SU-DHL-6 (cell line): Measurements from ENCODE around the gene KCND2.

Experiments
- H2AFZ ChIP-seq: fragments of 200-600 bp; sonication (generic); 2 replicates; pipeline ENCODE4 v1.6.1; 2014; ENCODE audit warnings: low read depth, mild to moderate bottlenecking, moderate library complexity, mixed read lengths, antibody characterized with exemption, low read length; ENCODE audit not compliant: severe bottlenecking
- H3F3A ChIP-seq: fragments of 200-600 bp; shearing (Covaris generic); 2 replicates; pipeline ENCODE4 v1.6.0; 2016; ENCODE audit warnings: antibody characterized with exemption, mild to moderate bottlenecking; ENCODE audit not compliant: insufficient read depth
- H3K27ac ChIP-seq: fragments of 200-600 bp; sonication (generic); 2 replicates; pipeline ENCODE4 v1.5.1; 2016; ENCODE audit warnings: low read depth, mild to moderate bottlenecking, low read length, moderate library complexity, mixed read lengths
- H3K27me3 ChIP-seq: fragments of 200-600 bp; sonication (generic), shearing (Covaris generic); 2 replicates; pipeline ENCODE4 v1.6.0; 2014; ENCODE audit warnings: mild to moderate bottlenecking, low read length
- H3K36me3 ChIP-seq: fragments of 200-600 bp; sonication (generic); 2 replicates; pipeline ENCODE4 v1.6.1; 2014; ENCODE audit warnings: mild to moderate bottlenecking, low read length, mixed read lengths
- H3K4me2 ChIP-seq: fragments of 300-600, 200-600 bp; shearing (Covaris generic), sonication (generic); 2 replicates; pipeline ENCODE4 v1.6.0; 2014; ENCODE audit warnings: low read length, low read depth, mild to moderate bottlenecking; ENCODE audit not compliant: poor library complexity, severe bottlenecking
- H3K4me3 ChIP-seq: fragments of 200-600 bp; sonication (generic); 2 replicates; pipeline ENCODE4 v1.5.1; 2014; ENCODE audit warnings: antibody characterized with exemption, low read length, mild to moderate bottlenecking, mixed read lengths; ENCODE audit not compliant: insufficient read depth, poor library complexity, severe bottlenecking
- H3K79me2 ChIP-seq: fragments of 200-600 bp; sonication (generic); 2 replicates; pipeline ENCODE4 v1.6.1; 2014; ENCODE audit warnings: mild to moderate bottlenecking, low read length, moderate library complexity; ENCODE audit not compliant: insufficient read depth
- H3K9ac ChIP-seq: fragments of 200-600 bp; sonication (generic); 2 replicates; pipeline ENCODE4 v1.7.0; 2014; ENCODE audit warnings: mild to moderate bottlenecking, low read length
- H3K9me2 ChIP-seq: fragments of 200-600 bp; sonication (generic); replicated peaks from 2 replicates; pipeline ENCODE4 v1.6.1; 2014; ENCODE audit warnings: low read length; ENCODE audit not compliant: insufficient read depth
- H3K9me3 ChIP-seq: fragments of 200-600 bp; sonication (generic); 2 replicates; pipeline ENCODE4 v1.6.1; 2014; ENCODE audit warnings: low read length, mixed read lengths; ENCODE audit not compliant: insufficient read depth
- H4K20me1 ChIP-seq: fragments of 200-600 bp; sonication (generic); 2 replicates; pipeline ENCODE4 v1.6.1; 2014; ENCODE audit warnings: low read depth, mild to moderate bottlenecking, antibody characterized with exemption, low read length, moderate library complexity, mixed read lengths
- CTCF ChIP-seq: fragments of 200-600 bp; sonication (generic); IDR thresholded peaks from one replicate; pipeline ENCODE4 v1.5.1; 2017; ENCODE audit warnings: antibody characterized with exemption, mild to moderate bottlenecking, low read length, moderate library complexity; ENCODE audit not compliant: insufficient read depth, poor library complexity, severe bottlenecking
- EZH2phosphoT487 ChIP-seq: fragments of 200-600 bp; sonication (generic), shearing (Covaris generic); conservative IDR thresholded peaks from 2 replicates; pipeline ENCODE4 v1.6.1; 2018; ENCODE audit warnings: mild to moderate bottlenecking, antibody characterized with exemption, low read length, moderate library complexity, mixed read lengths

The KCND2 gene

GRCh38 chr7:120639884-120640283, 366.9 kb downstream of the KCND2 start:
- Histone ChIP-seq H3K4me2 (no peak overlapping the region), H3K27me3 (no peaks in the 10 kb centered on the region), H3K9me3 (no peaks in the 10 kb centered on the region), H4K20me1 (no peaks in the 10 kb centered on the region), H3K36me3 (no peaks in the 10 kb centered on the region), H3K4me3 (no peak overlapping the region), H3F3A (no peaks in the 10 kb centered on the region), H3K27ac (no peak overlapping the region), H2AFZ (no peak overlapping the region), H3K9ac (no peak overlapping the region), H3K9me2 (no peaks in the 10 kb centered on the region), H3K79me2 (no peaks in the 10 kb centered on the region)
- no peak for TF ChIP-seq EZH2phosphoT487
- TF ChIP-seq CTCF, result no peak

- Histone ChIP-seq H3K9ac (no peak overlapping the region), H3K4me3 (no peak overlapping the region), H3K4me2 (no peak overlapping the region), H3F3A (no peaks in the 10 kb centered on the region), H3K79me2 (no peaks in the 10 kb centered on the region), H3K9me3 (no peaks in the 10 kb centered on the region), H2AFZ (no peak overlapping the region), H3K27me3 (no peaks in the 10 kb centered on the region), H4K20me1 (no peaks in the 10 kb centered on the region), H3K9me2 (no peaks in the 10 kb centered on the region), H3K36me3 (no peaks in the 10 kb centered on the region), H3K27ac (no peak overlapping the region)
- TF ChIP-seq CTCF (no peak), EZH2phosphoT487 (no peak)
These were observed 373.0 kb downstream of the KCND2 start for GRCh38 chr7:120645966-120646365.

- Histone ChIP-seq H3K4me2 (no peak overlapping the region), H4K20me1 (no peaks in the 10 kb centered on the region), H3K27me3 (no peaks in the 10 kb centered on the region), H3K36me3 (no peaks in the 10 kb centered on the region), H2AFZ (no peak overlapping the region), H3K27ac (no peak overlapping the region), H3F3A (no peaks in the 10 kb centered on the region), H3K9me3 (no peaks in the 10 kb centered on the region), H3K9ac (no peak overlapping the region), H3K9me2 (no peaks in the 10 kb centered on the region), H3K4me3 (no peak overlapping the region), H3K79me2 (no peaks in the 10 kb centered on the region)
- TF ChIP-seq CTCF, result no peak
- TF ChIP-seq EZH2phosphoT487, result no peak
These were observed 381.3 kb downstream of the KCND2 start for GRCh38 chr7:120654241-120654640.
